GM12878 (cell line): ENCODE measurements around the gene METTL8. TPM values are rescaled to one million over a fixed set of nuclear protein-coding genes. Genes with fewer than 3 reads are reported as not detected.

Source experiments
- polyA plus RNA-seq, 11 experiments: library from polyadenylated mRNA; depleted of rRNA in 4 of 11; unstranded in 6 of 11; stranded (reverse) in 5 of 11; fragments of >200 nt; fragmentation: Nextera tagmentation in 4 of 11; fragmentation: Illumina TruSeq in 1 of 11; extraction: Ambion mirVana in 4 of 11; extraction: Trizol in 1 of 11; gene quantifications; 1 replicate in 1 of 11; 2 replicates in 10 of 11; pipeline versions ENCODE4 v1.2.1 to v1.2.3, GENCODE V29; 2011 to 2016; ENCODE audit warnings: inconsistent platforms in 2 of 11, missing spikeins in 2 of 11, low read depth in 1 of 11
- total RNA-seq, 4 experiments: library from RNA; depleted of rRNA in 3 of 4; stranded (reverse); fragments of >200 nt in 3 of 4; fragmentation: Illumina TruSeq in 1 of 4; extraction: Trizol in 1 of 4; gene quantifications; 2 replicates each; pipeline versions ENCODE4 v1.2.1 to v1.2.3, GENCODE V29; 2013 to 2021

METTL8 gene
- total and polyA plus RNA-seq, 10 of the 15 experiments (the other 5 are each of a cell fraction or from before 2014, with no cell fraction given): 30.8 to 96.3 (median 51.5) TPM

Other genes starting within 250 kb of the METTL8 start
- 28.6 and 30.6 TPM in 2 replicates for gene DCAF17, start 236 bp upstream of the METTL8 start, total RNA-seq (2014; rRNA removed)
- gene DCAF17, start 236 bp upstream of the METTL8 start, total RNA-seq (2014; rRNA removed; fragmentation: Illumina TruSeq; extraction: Trizol): 26.2 and 27.1 TPM in 2 replicates
- 23.4 and 24.9 TPM in 2 replicates for gene DCAF17, start 236 bp upstream of the METTL8 start, total RNA-seq (2021)
- 32.9 and 43.0 TPM in 2 replicates for gene DCAF17, start 236 bp upstream of the METTL8 start, polyA plus RNA-seq (2011; rRNA removed)
- 26.7 and 31.8 TPM in 2 replicates for gene DCAF17, start 236 bp upstream of the METTL8 start, polyA plus RNA-seq (2014; fragmentation: Illumina TruSeq; extraction: Trizol)
- 1 to 10 TPM; 5.2 to 5.6 TPM for gene DCAF17, start 236 bp upstream of the METTL8 start, polyA plus RNA-seq (2014; fragmentation: Nextera tagmentation; extraction: Ambion mirVana)
- 15.3 and 16.4 TPM in 2 replicates for gene DCAF17, start 236 bp upstream of the METTL8 start, polyA plus RNA-seq (2014; rRNA removed)
- 10 to 100 TPM; 20.1 to 21.9 TPM for gene DCAF17, start 236 bp upstream of the METTL8 start, polyA plus RNA-seq (2016; fragmentation: Nextera tagmentation; extraction: Ambion mirVana)
- 25.3 and 34.8 TPM in 2 replicates for gene CYBRD1, start 88.5 kb upstream of the METTL8 start, total RNA-seq (2014; rRNA removed)
- 26.9 and 28.8 TPM in 2 replicates for gene CYBRD1, start 88.5 kb upstream of the METTL8 start, total RNA-seq (2014; rRNA removed; fragmentation: Illumina TruSeq; extraction: Trizol)
- gene CYBRD1, start 88.5 kb upstream of the METTL8 start, total RNA-seq (2021): 33.0 and 34.8 TPM in 2 replicates
- 26.1 and 26.4 TPM in 2 replicates for gene CYBRD1, start 88.5 kb upstream of the METTL8 start, polyA plus RNA-seq (2011; rRNA removed)
- 30.4 and 40.2 TPM in 2 replicates for gene CYBRD1, start 88.5 kb upstream of the METTL8 start, polyA plus RNA-seq (2014; fragmentation: Illumina TruSeq; extraction: Trizol)
- 10 to 100 TPM; 10.8 to 13.2 TPM for gene CYBRD1, start 88.5 kb upstream of the METTL8 start, polyA plus RNA-seq (2014; fragmentation: Nextera tagmentation; extraction: Ambion mirVana)
- 24.2 and 31.9 TPM in 2 replicates for gene CYBRD1, start 88.5 kb upstream of the METTL8 start, polyA plus RNA-seq (2014; rRNA removed)
- 10 to 100 TPM; 39.9 to 51.9 TPM for gene CYBRD1, start 88.5 kb upstream of the METTL8 start, polyA plus RNA-seq (2016; fragmentation: Nextera tagmentation; extraction: Ambion mirVana)